ENCODE results near the gene LRIT2. TPM values are rescaled to one million over a fixed set of nuclear protein-coding genes. Genes with fewer than 3 reads are reported as not detected.

The LRIT2 gene
- not detected for total RNA-seq

GRCh38 chr10:84225427-84226173 lies at the start of gene LRIT2:
Gene LRIT2 (minus strand): TSS chr10:84225544. CDS start chr10:84225520, 24 bp downstream.

GRCh38 chr10:84244651-84245270 lies 19.4 kb upstream of the LRIT2 start, which contains the start of gene RGR:
Gene RGR (plus strand): TSS chr10:84245053. CDS start chr10:84245091, 38 bp downstream.

GRCh38 chr10:84241185-84241790 lies 15.9 kb upstream of the LRIT2 start, which contains the start of gene LRIT1:
Gene LRIT1 (minus strand): TSS chr10:84241546. CDS start chr10:84241439, 107 bp downstream.

GRCh38 chr10:84194424-84195043 lies 30.8 kb downstream of the LRIT2 start, which contains the start of gene CDHR1:
Gene CDHR1 (plus strand): TSS chr10:84194537. CDS start chr10:84194761, 224 bp downstream.

GRCh38 chr10:84173501-84173929 lies 51.8 kb downstream of the LRIT2 start, which contains the start of gene GPR15LG:
Gene GPR15LG (plus strand): TSS chr10:84173801. CDS start chr10:84173852, 51 bp downstream.

Other genes starting within 250 kb of the LRIT2 start
- 100 to 1,000 TPM; 134 to 151 TPM for gene GHITM, start 86.0 kb downstream of the LRIT2 start, total RNA-seq
- not detected for gene GPR15LG, start 51.7 kb downstream of the LRIT2 start, total RNA-seq
- not detected for gene CDHR1, start 31.0 kb downstream of the LRIT2 start, total RNA-seq
- gene LRIT1, start 16.0 kb upstream of the LRIT2 start, total RNA-seq: not detected
- gene RGR, start 19.5 kb upstream of the LRIT2 start, total RNA-seq: 1 to 10 TPM in 1 of 2 donors, under 1 TPM in 1; 0.67 to 1.0 TPM
- 10 to 100 TPM; 27.3 to 34.4 TPM for gene CCSER2, start 103.0 kb upstream of the LRIT2 start, total RNA-seq

Data from melanocyte of skin (primary cell).